ENCODE measurements around the gene ANGEL1. TPM values are rescaled to one million over a fixed set of nuclear protein-coding genes. Genes with fewer than 3 reads are reported as not detected.

ANGEL1 gene
- total and polyA plus RNA-seq, 2 experiments from 2014 or later = 5.3 to 31.6 TPM

GRCh38 chr14:76781648-76782051, 31.0 kb downstream of the ANGEL1 start:
- H3F3A ChIP-seq (replicated peaks; ENCODE audit: low read depth) = no peaks in the 10 kb centered on the region
- no peak overlapping the region for H3K4me3 ChIP-seq
- no peaks in the 10 kb centered on the region for H3K9me3 Mint-ChIP-seq
- no peaks in the 10 kb centered on the region for H3K79me2 ChIP-seq (replicated peaks; ENCODE audit: insufficient read depth)
- peaks cover 13% of the 10 kb centered on the region for H3K27me3 Mint-ChIP-seq (ENCODE audit: insufficient read depth, low read depth, poor library complexity)
- no peak overlapping the region for H3K4me3 Mint-ChIP-seq
- peaks cover 25% of the 10 kb centered on the region for H3K36me3 Mint-ChIP-seq (ENCODE audit: low read depth)
- H3K27ac ChIP-seq (ENCODE audit: low read depth) = no peak overlapping the region
- H3K4me1 ChIP-seq (ENCODE audit: insufficient read depth) = no peaks in the 10 kb centered on the region
- 0 out of 2 replicates have a peak, but pooled peaks cover 3% of the 10 kb centered on the region for H4K20me1 ChIP-seq (replicated peaks; ENCODE audit: insufficient read depth)
- H3K9me2 ChIP-seq (ENCODE audit: insufficient read depth) = no peaks in the 10 kb centered on the region
- no peak overlapping the region for H3K27ac Mint-ChIP-seq
- H3K36me3 ChIP-seq (ENCODE audit: insufficient read depth) = peaks cover 4% of the 10 kb centered on the region; the same call in 1 of the 2 replicates
- no peak for DNase-seq (ENCODE audit: low spot score)
- no peak overlapping the region for H3K4me2 ChIP-seq
- TF ChIP-seq REST (IDR thresholded peaks at IDR 0.05; ENCODE audit: unreplicated experiment) (no peak), CTCF (conservative IDR thresholded peaks at IDR 0.05; ENCODE audit: low read depth in 2 of 2) (no peak), ZNF462 (CRISPR knock-in tag; IDR thresholded peaks at IDR 0.05) (no peak), POLR2AphosphoS5 (IDR thresholded peaks at IDR 0.05; ENCODE audit: low read depth) (no peak), ZNF114 (CRISPR knock-in tag; IDR thresholded peaks at IDR 0.05) (no peak), NANOG (IDR thresholded peaks at IDR 0.05; ENCODE audit: borderline replicate concordance) (no peak), STAT1 (IDR thresholded peaks at IDR 0.05; ENCODE audit: unreplicated experiment) (no peak), JUNB (IDR thresholded peaks at IDR 0.05; ENCODE audit: unreplicated experiment) (no peak), ZNF331 (CRISPR knock-in tag; IDR thresholded peaks at IDR 0.05; ENCODE audit: low read depth) (no peak), EZH2 (IDR thresholded peaks at IDR 0.05; ENCODE audit: low read depth, unreplicated experiment) (no peak), ETS1 (IDR thresholded peaks at IDR 0.05) (no peak), EZH2phosphoT487 (IDR thresholded peaks at IDR 0.05; ENCODE audit: unreplicated experiment) (no peak)
- H3K4me1 Mint-ChIP-seq = peaks cover 22% of the 10 kb centered on the region
- no peaks in the 10 kb centered on the region for H3K27me3 ChIP-seq (ENCODE audit: insufficient read depth)
- no peak for ATAC-seq
- no peak overlapping the region for H2AFZ ChIP-seq
